ENCODE data around the gene CTDP1.

DNA sequence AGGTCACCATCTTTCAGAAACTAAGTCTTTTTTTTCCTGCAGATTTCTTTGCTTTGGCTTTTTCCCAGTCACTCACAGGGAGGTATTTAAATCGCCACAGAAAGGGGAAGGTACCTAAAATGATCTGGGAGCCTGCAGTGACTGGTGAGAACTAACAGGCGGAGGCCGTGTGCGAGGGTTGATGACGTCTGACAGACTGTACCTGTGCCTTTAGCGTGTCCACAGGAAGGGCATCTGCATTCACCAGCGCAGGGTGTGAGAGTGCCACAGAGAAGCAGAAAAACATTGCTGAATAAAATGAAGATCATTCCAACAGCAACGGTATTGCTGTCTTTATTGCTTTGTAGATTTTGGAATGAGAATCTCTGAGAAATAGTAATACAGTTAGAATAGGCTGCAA lies 5.7 kb downstream of the CTDP1 start:
- TF ChIP-seq, protein P1, sequence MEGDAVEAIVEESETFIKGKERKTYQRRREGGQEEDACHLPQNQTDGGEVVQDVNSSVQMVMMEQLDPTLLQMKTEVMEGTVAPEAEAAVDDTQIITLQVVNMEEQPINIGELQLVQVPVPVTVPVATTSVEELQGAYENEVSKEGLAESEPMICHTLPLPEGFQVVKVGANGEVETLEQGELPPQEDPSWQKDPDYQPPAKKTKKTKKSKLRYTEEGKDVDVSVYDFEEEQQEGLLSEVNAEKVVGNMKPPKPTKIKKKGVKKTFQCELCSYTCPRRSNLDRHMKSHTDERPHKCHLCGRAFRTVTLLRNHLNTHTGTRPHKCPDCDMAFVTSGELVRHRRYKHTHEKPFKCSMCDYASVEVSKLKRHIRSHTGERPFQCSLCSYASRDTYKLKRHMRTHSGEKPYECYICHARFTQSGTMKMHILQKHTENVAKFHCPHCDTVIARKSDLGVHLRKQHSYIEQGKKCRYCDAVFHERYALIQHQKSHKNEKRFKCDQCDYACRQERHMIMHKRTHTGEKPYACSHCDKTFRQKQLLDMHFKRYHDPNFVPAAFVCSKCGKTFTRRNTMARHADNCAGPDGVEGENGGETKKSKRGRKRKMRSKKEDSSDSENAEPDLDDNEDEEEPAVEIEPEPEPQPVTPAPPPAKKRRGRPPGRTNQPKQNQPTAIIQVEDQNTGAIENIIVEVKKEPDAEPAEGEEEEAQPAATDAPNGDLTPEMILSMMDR (IDR thresholded peaks at IDR 0.05; ENCODE audit: low read length) = no peak
- TF ChIP-seq EZH2 (IDR thresholded peaks at IDR 0.05; ENCODE audit: borderline replicate concordance, low read length) = no peak

Measured in OCI-LY1 (cell line).